AG09319 (cell line): ENCODE results near the gene GTF3A.

Source experiments
- DNase-seq: peaks from one replicate; pipeline ENCODE4 v3.0.0-alpha.2; 2010; ENCODE audit warnings: low read depth; ENCODE audit errors: extremely low read depth
- CTCF ChIP-seq: IDR thresholded peaks from 2 replicates; pipeline ENCODE4 v1.5.1; 2011; ENCODE audit warnings: low read depth, mild to moderate bottlenecking, inconsistent platforms, low read length, moderate library complexity

GTF3A gene

DNA sequence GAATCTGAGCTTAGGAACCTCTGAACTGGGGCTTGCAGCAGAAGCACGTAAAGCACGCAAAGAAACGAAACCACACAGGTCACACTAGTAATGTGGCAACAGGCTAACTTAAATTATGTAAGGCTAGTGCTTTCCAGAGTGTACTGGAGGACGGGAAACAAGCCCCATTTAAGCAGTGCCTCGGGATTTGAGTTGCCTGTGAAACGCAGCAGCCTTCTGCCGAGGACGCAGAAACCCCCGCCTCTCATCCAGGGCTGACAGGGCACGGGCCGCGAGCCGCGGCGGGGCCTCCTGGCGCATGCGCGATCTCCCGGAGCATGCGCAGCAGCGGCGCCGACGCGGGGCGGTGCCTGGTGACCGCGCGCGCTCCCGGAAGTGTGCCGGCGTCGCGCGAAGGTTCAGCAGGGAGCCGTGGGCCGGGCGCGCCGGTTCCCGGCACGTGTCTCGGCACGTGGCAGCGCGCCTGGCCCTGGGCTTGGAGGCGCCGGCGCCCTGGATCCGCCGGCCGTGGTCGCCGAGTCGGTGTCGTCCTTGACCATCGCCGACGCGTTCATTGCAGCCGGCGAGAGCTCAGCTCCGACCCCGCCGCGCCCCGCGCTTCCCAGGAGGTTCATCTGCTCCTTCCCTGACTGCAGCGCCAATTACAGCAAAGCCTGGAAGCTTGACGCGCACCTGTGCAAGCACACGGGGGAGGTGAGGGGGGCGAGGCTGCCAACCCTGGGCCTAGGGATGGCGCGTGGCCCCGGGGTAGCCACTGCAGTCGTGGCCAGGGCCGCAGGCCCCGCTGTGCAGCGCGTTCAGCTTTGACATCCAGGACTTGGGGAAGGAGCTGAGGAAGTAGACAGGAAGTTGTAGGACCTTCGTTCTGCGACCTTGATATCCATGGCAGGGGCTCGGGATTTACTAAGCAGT lies at the start of gene GTF3A:
Gene GTF3A (plus strand): TSS at position 374 of the 912 bp plus-strand sequence.
- TF ChIP-seq CTCF, result no peak
- DNase-seq, result peak; percentile 65

GRCh38 chr13:27374650-27375049 lies 49.8 kb upstream of the GTF3A start:
- TF ChIP-seq CTCF, result peak; percentile 71
- peak; percentile 40 for DNase-seq

- peak; percentile 73 for TF ChIP-seq CTCF
- no peak for DNase-seq
These were observed 48.6 kb upstream of the GTF3A start for GRCh38 chr13:27375686-27376326.

GRCh38 chr13:27379126-27379525 lies 45.3 kb upstream of the GTF3A start:
- TF ChIP-seq CTCF, result no peak
- DNase-seq, result no peak

DNA sequence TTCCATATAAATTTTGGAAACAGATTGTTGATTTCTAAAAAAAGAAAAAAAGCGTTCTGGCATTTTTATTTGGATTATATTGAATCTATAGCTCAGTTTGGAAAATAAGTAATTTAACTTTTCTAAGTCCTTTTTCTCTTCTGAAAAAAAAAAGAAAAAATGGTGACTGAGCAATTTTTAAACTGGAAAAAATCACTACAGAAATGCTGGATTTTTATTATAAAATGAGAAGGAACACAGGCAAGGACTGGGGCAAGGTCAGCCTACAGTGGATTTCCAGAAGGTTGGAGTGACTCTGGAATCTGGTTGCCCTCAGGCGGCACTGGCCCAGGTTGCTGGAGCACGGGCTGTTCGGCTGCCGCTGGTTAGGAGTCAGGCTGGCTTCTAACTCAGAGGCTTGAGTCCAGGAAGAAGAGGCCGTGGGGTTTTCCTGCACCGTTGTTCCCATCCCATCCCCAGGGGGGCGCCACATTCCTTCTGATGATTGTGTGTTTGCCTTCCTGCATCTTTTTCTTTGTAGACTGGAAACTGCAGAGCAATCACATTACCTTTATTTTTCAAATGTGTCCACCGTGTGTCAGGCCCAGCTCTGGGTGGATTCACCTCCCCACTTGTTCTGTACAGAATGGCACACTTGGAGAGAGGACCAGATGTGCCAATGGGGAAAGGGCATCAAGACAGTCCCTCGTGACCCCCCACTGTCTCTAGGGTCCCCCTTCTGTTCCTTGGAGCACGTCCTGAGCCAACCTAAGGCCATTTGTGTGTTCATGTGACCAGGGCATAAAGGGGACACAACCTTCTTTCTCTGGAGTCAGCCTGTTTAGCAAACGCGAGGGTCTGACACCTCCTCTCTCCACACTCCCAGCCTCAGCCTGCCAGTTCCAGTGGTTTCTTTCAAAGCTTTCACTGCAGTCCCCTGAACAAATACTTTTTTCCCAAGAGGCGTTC lies 44.5 kb upstream of the GTF3A start:
- peak; percentile 56 for TF ChIP-seq CTCF
- DNase-seq, result no peak

DNA sequence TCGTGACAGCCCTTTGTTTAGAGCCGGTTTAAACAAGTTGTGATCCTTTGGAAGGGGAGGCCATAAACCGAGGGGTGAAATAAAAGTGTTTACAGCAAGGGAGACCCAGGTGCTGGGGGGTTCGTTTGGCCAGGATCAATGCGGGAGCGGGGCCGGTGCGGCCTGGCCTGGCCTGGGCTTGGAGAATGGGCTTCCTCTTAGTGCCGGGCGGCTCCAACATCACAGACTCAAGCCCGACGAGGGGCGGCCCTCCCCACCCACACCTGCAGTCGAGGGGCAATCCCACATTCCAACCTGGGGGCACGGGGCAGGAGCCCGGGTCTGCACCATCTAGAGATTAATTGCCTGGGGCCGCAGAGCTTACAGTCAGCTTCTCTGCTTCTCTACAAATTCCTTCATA lies 42.8 kb upstream of the GTF3A start:
- no peak for DNase-seq
- TF ChIP-seq CTCF, result no peak
